ENCODE measurements around the gene CHST11.

The CHST11 gene

GRCh38 chr12:104681012-104681690 lies 224.4 kb downstream of the CHST11 start:
- no peak for DNase-seq

GRCh38 chr12:104682790-104683279 lies 226.1 kb downstream of the CHST11 start:
- no peak for DNase-seq

GRCh38 chr12:104683831-104684503 lies 227.2 kb downstream of the CHST11 start:
- DNase-seq, result no peak

GRCh38 chr12:104684884-104685283 lies 228.1 kb downstream of the CHST11 start:
- peak; percentile 57 for DNase-seq

DNA sequence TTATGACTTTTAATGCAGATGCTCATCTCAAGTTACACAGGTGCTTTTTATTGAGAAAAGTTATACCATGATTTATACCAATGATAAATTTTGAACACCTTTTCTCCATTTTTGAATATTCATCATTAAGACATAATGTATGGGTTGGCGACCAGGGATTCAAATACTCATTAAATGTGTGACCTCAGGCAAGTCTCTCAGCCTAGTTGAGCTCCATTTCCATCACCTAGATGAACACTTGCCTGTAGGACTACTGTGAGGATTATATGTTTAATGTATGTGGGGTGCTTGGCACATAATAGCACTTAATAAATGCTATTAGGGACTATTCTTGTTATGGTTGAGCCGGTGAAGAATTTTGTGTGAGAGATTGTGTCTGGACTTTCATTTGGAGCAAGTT lies 228.6 kb downstream of the CHST11 start:
- no peak for DNase-seq

GRCh38 chr12:104686196-104686595 lies 229.4 kb downstream of the CHST11 start:
- DNase-seq, result no peak

DNA sequence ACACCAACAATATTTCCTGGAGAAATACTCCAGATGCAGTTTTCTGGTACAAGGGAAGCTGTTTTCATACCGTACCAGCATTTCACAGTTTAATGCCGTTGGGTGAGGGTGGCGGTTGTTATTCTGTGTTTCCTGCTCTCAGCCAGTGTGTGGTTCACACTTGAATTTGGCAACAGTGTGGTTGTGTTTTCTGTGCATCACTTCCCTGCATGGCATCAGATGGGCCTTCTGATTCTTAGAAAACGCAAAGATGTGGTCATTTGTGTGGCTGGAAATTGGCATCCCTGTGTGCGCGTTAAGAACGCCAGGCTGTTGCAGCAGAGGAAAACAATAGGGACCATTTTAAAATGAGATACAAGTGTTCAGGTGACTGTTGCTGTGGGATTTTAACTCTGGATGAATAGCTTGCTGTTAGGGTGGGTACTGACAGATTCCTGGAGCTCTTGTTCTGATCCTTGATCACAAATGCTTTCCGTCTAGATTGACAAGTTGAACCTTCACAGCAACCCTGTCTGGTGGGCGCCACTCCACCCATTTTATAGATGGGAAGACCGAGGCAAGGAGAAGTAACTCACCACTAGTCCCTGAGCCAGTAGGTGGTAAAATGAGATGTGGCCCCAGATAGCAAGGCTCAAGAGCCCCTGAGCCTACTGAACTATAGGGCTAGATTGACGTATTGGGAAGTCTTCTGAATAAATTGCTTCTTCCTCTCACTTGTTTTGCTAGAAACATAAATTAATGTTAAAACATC lies 231.2 kb downstream of the CHST11 start:
- peak; percentile 48 for DNase-seq

- DNase-seq, result no peak
Observed at GRCh38 chr12:104689635-104690034, 232.9 kb downstream of the CHST11 start.

GRCh38 chr12:104691721-104692556 lies 235.2 kb downstream of the CHST11 start:
- no peak for DNase-seq

DNA sequence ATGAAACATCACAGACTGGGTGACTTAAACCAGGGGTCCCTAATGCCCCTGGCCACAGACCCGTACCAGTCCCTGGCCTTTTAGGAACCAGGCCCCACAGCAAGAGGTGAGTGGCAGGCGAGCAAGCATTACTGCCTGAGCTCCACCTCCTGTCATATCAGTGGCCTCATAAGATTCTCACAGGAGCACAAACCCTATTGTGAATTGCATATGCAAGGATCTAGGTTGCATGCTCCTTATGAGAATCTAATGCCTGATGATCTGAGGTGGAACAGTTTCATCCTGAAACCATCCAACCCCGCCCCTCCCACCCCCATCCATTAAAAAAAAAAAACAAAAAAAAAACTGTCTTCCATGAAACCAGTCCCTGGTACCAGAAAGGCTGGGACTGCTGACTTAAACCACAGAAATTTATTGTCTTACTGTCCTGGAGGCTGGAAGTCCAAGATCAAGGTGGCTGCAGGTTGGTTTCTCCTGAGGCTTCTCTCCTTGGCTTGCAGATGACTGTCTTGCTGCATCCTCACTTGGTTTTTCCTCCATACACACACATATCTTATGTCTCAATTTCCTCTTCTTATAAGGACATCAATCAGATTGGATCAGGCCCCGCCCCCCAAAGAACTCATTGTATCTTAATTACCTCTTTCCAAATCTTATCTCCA lies 235.9 kb downstream of the CHST11 start:
- DNase-seq, result no peak

DNA sequence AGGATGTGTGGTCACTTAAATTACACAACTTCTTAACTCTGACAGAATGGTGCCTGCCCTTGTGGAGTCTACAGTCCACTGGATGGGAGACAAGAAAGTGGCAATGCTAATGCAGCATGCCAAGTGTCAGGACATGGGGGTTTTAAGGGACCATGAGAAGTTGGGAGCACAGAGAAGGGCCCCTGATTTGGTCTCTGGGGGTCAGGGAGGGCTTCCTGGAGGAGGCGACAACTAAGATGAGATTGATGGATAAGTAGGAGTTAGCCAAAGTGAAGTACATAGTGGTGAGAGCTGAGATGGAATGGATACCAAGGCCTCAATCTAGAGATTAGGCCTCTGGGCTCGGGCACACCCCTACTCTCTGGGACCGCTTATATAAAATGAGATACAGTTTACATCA lies 236.7 kb downstream of the CHST11 start:
- no peak for DNase-seq

- DNase-seq, result no peak
Observed at GRCh38 chr12:104694161-104694560, 237.4 kb downstream of the CHST11 start.

- no peak for DNase-seq
Observed at GRCh38 chr12:104694711-104695110, 238.0 kb downstream of the CHST11 start.

DNA sequence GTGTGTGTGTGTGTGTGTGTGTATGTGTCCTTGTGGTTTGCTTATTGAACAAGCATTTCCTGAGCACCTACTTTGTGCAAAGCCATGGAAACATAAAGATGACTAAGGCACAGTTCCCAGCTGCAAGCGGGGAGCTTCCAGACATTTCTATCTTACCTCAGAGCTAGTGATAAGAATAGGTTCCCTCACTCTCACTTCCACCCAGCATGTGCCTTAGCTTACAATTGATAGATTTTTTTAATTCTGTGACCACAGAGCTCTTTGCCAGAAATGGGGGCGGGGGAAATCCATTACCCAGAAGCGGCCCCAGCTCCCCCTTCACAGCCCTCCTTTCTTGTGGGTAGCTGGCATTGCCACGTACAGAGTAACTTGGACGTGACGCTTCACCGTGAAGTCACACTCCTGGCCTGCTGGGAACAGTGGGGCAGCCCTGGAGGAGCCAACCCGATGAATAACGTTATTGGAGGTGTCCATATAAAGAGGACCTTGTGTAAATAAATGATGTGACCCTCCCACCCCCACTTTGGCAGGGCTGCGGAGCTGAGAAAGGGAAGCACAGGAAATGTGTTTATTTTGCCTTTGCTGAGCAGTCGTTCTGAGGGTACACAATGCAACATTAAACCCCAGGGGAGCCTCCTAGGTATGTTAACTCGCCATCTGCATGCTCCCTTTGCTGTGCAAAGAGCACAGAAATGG lies 238.9 kb downstream of the CHST11 start:
- DNase-seq, result peak; percentile 16

- no peak for DNase-seq
Observed at GRCh38 chr12:104697186-104697585, 240.4 kb downstream of the CHST11 start.

DNA sequence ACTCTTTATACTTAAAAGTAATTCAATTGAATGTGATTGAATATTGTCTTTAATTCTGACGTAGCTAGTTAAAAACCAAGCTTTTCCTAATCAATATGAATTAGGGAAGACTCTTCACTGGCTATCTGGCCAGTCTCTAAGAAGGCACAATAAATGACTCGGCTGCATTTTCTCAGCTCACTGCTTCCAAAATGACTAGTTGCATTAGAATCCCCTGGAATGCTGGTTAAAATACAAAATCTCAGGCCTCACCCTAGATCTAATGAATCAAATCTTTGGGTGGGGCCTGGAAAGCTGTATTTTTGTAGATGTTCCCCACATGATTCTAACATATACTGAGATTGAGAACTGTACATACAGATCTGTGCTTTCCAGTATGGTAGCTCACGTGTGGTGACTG lies 242.1 kb downstream of the CHST11 start:
- DNase-seq, result no peak

- peak; percentile 20 for DNase-seq
Observed at GRCh38 chr12:104699489-104700190, 242.9 kb downstream of the CHST11 start.

GRCh38 chr12:104700324-104700723 lies 243.6 kb downstream of the CHST11 start:
- DNase-seq, result no peak

DNA sequence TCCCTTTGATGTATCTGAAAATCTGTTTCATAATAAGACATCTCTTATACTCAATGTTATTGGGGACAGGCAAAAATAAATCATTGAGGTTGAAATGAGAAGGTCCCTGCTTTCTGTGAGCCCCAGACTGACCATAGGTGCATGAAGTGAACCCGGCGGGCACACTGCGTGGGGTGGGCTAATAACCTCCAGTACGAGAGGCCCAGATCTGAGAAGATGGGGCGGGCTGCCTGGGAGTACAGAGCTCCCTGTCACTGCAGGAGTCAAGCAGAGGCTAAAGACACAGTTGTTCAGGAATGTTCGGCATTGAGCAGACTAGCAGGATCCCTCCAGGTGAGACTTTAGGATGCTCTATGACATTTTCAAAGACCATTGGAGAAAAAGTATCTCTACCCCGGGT lies 244.6 kb downstream of the CHST11 start:
- DNase-seq, result no peak

DNA sequence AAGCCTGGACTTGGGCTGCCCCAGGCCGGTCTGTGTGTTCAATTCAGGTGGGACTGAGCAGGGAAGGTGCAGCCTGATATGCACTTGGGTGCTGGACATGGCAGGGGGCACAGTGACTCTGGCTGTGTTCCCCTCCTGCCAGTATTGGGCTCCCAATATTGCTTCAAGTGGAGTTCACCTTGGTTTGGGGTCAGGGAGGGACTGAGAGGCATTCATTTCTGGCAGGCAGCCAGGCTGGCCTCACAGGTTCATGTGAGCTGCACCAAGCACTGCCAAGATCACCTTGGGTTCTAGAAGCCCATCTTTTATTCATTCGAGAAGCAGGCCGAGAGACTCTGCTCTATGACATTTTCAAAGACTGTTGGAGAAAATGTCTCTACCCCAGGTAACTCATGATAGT lies 245.0 kb downstream of the CHST11 start:
- DNase-seq, result no peak

DNA sequence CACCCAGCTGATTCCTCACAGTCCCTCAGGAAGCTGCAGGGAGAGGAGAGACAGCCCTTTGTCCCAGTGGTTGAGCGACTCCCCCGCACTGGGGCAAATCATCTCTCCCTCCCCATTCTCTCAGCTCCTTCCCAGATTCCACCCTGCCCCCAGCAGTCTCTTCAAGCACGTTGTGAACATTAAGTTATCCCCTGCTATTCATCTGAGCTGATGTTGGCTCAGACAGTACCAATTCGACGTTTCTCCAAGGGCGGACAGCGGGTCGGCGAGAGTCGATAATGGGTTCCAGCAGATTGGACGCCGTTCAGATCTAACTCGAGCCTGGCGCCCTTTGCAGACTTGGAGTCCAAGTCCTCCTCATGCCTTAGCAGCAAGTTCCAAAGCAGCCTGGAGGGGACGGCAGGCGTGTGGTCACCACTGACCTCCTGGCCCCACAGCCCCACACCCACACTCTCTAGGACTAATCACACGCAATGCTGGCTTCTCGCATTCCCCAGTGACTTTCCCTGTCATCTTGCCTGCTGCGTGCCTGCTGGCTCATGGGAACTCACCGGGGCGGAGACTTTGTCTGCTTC lies 245.9 kb downstream of the CHST11 start:
- no peak for DNase-seq

All from hematopoietic multipotent progenitor cell treated with erythropoietin and hydrocortisone succinate and interleukin-3 and kit ligand, for 8 days (in vitro differentiated cells).